Sigmoid colon (tissue), 3 donors: ENCODE data around the gene ERGIC1.
"Not testable (repeated sequence)": the region's sequence is repeated elsewhere in the genome, so short reads cannot be mapped to it uniquely, and the experiment has no call there.

Experiments used
- POLR2A ChIP-seq, 2 donors: fragments of 450-650 bp; IDR thresholded peaks; one replicate each; pipeline ENCODE4 v1.6.1; 2016; ENCODE audit warnings: antibody characterized with exemption in 2 of 2, mild to moderate bottlenecking in 2 of 2, moderate library complexity in 2 of 2
- TF ChIP-seq, protein P1 (sequence below), 4 experiments: fragments of 450-650 bp in 3 of 4; fragments of 200-600 bp in 1 of 4; IDR thresholded peaks; one replicate each; pipeline ENCODE4 v1.5.1; 2016 to 2019; ENCODE audit warnings: antibody characterized with exemption in 4 of 4, mild to moderate bottlenecking in 3 of 4, moderate library complexity in 2 of 4

- TF ChIP-seq, protein P1, sequence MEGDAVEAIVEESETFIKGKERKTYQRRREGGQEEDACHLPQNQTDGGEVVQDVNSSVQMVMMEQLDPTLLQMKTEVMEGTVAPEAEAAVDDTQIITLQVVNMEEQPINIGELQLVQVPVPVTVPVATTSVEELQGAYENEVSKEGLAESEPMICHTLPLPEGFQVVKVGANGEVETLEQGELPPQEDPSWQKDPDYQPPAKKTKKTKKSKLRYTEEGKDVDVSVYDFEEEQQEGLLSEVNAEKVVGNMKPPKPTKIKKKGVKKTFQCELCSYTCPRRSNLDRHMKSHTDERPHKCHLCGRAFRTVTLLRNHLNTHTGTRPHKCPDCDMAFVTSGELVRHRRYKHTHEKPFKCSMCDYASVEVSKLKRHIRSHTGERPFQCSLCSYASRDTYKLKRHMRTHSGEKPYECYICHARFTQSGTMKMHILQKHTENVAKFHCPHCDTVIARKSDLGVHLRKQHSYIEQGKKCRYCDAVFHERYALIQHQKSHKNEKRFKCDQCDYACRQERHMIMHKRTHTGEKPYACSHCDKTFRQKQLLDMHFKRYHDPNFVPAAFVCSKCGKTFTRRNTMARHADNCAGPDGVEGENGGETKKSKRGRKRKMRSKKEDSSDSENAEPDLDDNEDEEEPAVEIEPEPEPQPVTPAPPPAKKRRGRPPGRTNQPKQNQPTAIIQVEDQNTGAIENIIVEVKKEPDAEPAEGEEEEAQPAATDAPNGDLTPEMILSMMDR (IDR thresholded peaks at IDR 0.05), result not testable (repeated sequence)
- not testable (repeated sequence) for TF ChIP-seq POLR2A (IDR thresholded peaks at IDR 0.05)
Measured at GRCh38 chr5:172851254-172851653, 17.2 kb downstream of the ERGIC1 start.
